ENCODE results near the gene STPG4.
"Not testable (repeated sequence)": the region's sequence is repeated elsewhere in the genome, so short reads cannot be mapped to it uniquely, and the experiment has no call there.

Gene STPG4

GRCh38 chr2:47126783-47127182 is 28.3 kb downstream of the STPG4 start:
- DNase-seq (ENCODE audit: low spot score) = no peak

DNA sequence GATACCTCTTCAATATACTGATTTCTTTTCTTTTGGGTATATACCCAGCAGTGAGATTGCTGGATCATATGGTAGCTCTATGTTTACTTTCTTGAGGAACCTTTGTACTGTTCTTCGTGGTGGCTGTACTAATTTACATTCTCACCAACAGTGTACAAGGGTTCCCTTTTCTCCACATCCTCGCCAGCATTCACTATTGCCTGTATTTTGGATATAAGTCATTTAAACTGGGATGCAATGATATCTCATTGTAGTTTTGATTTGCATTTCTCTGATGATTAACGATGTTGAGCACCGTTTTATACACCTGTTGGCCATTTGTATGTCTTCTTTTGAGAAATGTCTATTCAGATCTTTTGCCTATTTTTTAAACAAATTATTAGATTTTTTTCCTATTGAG is 30.4 kb downstream of the STPG4 start:
- not testable (repeated sequence) for DNase-seq (ENCODE audit: low spot score)

- DNase-seq (ENCODE audit: low spot score) = not testable (repeated sequence)
Measured at GRCh38 chr2:47120424-47120823, 34.7 kb downstream of the STPG4 start.

DNA sequence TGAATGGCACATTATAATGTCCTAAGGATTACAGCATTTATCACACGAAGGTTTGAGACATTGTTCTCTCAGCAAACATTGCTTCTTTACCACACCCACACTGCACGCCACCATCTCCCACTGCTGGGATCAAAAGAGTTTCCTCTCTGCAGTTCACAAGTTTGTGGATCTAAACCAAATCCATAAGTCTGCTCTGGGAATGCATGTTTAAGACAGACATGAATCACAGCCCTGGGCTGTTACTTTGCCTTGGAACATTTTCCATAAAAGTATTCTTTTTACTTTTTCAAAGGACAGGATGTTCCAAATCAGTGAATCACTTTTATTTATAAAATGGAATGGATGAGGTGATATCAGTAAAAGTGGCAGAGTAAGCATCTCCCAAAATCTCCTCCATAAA is 36.1 kb downstream of the STPG4 start:
- DNase-seq (ENCODE audit: low spot score) = no peak

DNA sequence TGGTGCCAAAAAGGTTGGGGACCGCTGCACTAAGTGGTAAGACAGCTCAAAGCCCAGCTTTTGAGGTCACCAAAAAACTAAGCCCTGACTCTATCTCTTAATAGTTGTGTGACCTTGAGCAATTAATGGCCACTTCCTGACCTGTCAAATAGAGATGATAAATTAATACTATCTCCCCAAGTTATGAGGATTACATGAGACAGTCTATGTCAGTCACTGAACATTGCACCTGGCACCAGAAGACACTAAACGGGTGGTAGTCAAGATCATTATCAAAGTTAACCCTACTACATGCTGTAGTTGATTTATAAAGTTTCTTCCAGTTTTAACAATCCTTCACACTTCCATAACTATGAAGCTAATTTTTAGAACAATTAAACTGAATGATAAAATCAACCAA is 36.5 kb downstream of the STPG4 start:
- DNase-seq (ENCODE audit: low spot score) = no peak

- DNase-seq (ENCODE audit: low spot score) = no peak
Measured at GRCh38 chr2:47112665-47113435, 42.3 kb downstream of the STPG4 start.

- DNase-seq (ENCODE audit: low spot score) = no peak
Measured at GRCh38 chr2:47109680-47110079, 45.4 kb downstream of the STPG4 start.

DNA sequence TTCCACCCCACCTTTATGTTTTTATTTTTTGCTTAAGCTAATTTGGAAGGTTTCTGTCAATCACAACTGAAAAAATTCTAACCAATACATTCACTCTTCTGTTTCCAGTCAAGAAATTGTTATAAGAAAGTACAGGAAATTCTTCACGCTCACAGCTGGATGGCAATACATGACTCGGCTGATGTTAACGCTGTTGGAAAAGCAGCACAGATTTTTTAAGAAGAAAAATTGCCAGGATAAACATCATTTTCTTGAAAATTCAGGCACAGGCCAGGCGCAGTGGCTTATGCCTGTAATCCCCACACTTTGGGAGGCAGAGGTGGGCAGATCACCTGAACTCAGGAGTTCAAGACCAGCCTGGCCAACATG is 46.1 kb downstream of the STPG4 start:
- no peak for DNase-seq (ENCODE audit: low spot score)

GRCh38 chr2:47108267-47109006 is 46.7 kb downstream of the STPG4 start:
- DNase-seq (ENCODE audit: low spot score) = not testable (repeated sequence)

- not testable (repeated sequence) for DNase-seq (ENCODE audit: low spot score)
Measured at GRCh38 chr2:47107201-47107600, 47.9 kb downstream of the STPG4 start.

DNA sequence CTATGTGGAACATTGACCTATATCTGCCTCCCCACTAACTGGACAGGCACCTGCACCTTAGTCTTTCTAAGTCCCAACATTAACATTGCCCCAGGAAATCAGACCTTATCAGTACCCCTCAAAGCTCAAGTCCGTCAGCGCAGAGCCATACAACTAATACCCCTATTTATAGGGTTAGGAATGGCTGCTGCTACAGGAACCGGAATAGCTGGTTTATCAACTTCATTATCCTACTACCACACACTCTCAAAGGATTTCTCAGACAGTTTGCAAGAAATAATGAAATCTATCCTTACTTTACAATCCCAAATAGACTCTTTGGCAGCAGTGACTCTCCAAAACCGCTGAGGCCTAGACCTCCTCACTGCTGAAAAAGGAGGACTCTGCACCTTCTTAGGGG is 48.9 kb downstream of the STPG4 start:
- not testable (repeated sequence) for DNase-seq (ENCODE audit: low spot score)

DNA sequence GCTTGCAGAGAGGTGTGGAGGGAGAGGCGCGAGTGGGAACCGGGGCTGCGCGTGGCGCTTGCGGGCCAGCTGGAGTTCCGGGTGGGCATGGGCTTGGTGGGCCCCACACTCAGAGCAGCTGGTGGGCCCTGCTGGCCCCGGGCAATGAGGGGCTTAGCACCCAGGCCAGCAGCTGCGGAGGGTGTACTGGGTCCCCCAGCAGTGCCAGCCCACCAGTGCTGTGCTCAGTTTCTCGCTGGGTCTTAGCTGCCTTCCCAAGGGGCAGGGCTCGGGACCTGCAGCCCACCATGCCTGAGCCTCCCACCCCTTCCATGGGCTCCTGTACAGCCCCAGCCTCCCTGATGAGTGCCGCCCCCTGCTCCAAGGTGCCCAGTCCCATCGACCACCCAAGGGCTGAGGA is 55.4 kb downstream of the STPG4 start:
- DNase-seq (ENCODE audit: low spot score) = not testable (repeated sequence)

- no peak for DNase-seq (ENCODE audit: low spot score)
Measured at GRCh38 chr2:47098953-47099352, 56.2 kb downstream of the STPG4 start.

DNA sequence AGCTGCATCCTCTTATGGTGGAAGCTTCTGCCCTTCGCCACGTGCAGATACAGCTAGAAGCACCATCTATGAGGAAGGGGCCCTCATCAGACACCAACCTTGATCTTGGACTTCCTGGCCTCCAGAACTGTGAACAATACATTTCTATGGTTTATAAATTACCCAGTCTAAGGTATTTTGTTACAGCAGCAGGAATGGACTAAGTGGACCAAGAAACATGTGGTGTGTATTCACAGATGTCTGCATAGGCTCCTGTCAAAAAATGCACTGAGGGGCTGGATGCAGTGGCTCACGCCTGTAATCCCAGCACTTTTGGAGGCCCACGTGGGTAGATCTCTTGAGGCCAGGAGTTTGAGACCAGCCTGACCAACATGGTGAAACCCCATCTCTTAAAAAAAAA is 57.5 kb downstream of the STPG4 start:
- DNase-seq (ENCODE audit: low spot score) = no peak

- DNase-seq (ENCODE audit: low spot score) = no peak
Measured at GRCh38 chr2:47096451-47096850, 58.7 kb downstream of the STPG4 start.

- DNase-seq (ENCODE audit: low spot score) = no peak
Measured at GRCh38 chr2:47095349-47096020, 59.6 kb downstream of the STPG4 start.

GRCh38 chr2:47094511-47095142 is 60.5 kb downstream of the STPG4 start:
- DNase-seq (ENCODE audit: low spot score) = no peak

DNA sequence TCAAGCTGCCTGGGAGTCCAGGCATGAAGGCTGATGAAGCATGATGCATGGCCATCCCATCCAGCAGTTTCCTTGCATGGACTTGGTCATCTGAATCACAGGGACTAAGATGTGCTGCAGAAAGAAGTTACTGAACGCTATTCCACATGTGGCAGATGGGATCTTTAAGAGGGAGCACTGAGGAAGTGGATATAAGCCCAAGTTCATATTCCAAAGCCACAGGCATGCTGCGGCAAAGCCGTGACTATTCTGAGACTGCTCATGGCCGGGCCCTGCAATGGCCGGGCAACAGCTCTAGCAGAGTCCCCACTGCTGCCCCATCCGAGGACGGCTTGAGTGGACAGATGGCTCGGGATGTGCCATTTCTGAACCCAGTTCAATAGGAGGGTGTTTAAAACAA is 61.5 kb downstream of the STPG4 start:
- DNase-seq (ENCODE audit: low spot score) = no peak

- no peak for DNase-seq (ENCODE audit: low spot score)
Measured at GRCh38 chr2:47092465-47092864, 62.6 kb downstream of the STPG4 start.

- DNase-seq (ENCODE audit: low spot score) = no peak
Measured at GRCh38 chr2:47091118-47091517, 64.0 kb downstream of the STPG4 start.

GRCh38 chr2:47089083-47089464 is 66.0 kb downstream of the STPG4 start:
- DNase-seq (ENCODE audit: low spot score) = no peak

DNA sequence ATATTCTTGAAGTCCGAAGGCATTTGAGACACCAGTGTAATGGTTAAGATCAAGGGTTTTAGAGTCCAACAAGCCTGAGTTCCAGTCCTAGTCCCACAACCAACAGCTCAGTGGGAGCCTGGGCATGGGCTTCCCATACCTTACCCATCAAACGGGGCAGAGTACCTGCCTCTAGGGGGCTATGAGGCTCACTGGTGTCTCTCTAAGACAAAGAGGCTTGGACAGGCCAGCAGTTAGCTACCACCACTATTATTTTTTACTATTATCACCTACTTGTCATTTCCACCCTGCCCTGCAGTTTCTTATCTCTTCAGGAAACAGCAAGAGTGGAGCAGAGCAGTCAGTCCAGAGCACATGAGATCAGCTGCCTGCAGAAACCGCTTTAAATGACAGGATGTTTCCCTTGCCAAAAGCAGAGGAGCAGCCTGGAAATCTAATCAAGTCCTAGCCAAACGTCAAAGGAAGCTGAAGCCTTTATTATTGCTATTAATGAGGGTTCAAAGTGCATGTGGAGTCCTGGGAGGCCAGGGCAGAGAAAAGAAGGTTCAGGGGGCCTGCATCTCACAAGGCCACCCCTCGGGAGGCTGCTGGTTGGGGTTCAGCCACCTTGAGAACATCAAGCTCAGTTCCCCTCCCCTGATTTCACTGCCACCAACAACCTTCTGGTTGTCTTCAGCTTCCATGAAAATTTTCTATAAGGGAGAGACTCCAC is 66.6 kb downstream of the STPG4 start:
- DNase-seq (ENCODE audit: low spot score) = no peak

Measured in HuH-7.5 (cell line).